NCI-H446 (cell line): ENCODE data around the gene TEX29.

Experiments
- DNase-seq, 2 experiments: peaks; one replicate each; lab custom pipeline; 2025; lab: John Stamatoyannopoulos, UW

The TEX29 gene

DNA sequence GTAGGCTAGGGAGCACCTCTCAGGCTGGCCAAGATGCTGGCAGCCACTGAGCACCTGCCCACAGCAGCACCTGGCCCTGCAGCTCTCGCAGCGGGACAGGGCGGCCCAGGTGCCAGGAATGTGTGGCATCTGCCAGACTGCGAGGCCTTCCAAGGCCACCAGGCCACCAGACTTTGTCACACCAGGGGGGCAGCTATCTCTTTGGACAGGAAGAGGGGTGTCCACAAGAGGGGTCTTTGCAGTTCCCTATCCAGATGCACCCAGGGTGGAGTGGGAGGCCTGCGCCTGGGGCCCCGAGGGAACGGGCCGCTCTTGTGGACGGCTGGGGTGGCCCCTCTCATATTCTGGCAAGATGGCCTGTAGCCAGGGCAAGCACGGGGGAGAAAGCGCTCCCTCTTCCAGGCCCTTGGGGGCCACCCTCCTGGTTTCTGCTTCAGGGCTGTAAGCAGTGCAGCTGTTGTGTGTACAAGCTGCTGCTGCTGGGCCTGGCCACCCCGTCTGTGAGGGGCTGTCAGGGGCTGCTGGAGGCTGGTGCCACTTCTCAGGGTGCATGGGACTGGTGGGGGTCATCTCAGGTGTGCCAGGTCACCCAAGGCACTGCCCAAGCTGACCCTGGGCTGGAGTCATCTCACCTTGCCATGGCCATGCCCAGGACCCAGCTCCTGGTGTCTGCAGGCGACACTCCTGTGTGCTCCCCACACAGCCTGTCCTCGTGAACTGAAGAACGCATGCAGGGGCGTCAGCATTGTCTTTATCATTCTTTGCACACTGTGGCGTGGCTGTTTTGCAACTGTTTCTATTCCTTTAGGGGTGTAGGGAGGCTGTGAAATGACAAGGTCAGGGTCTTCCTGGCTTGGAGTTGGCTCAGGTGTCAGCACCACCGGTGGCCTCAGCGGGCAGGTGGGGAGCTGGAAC, 1.8 kb downstream of the TEX29 start:
- no peak for DNase-seq

DNA sequence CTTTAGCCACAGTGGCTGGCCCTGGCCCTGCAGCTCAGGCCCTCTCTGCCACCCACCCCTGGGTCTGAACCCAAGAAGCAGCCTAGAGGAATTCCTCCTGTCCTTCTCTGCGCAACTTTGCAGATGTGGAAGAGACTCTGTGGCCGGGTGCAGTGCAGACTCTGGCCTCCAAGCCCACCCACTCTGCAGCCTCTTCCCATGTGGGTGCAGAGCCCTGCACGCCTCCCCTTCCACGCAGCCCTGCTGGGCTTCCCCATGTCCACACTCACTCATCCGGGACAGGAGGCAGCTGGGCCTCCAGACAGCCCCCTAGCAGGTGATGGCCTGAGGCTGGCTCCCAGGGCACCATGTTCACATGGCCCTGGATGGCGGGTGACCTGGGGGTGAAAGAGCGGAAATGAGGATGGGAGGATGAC, 2.5 kb downstream of the TEX29 start:
- DNase-seq = no peak

DNA sequence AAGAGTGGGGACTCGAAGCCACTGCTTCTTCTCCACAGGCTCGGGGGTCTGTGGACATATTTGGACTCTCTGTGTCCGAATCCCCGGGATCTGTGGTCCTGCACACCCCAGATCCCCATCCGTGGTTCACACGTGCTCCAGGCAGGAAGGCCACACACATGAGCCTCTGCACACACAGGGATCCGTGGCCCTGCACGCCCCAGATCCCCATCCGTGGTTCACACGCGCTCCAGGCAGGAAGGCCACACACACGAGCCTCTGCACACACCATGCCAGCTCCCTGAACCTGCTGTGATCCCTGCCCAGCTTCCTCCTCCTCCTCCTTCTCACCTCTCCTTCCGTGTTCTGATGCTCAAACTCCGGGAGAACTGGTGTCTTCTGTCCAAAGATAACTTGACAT, 3.1 kb downstream of the TEX29 start:
- DNase-seq = no peak

DNA sequence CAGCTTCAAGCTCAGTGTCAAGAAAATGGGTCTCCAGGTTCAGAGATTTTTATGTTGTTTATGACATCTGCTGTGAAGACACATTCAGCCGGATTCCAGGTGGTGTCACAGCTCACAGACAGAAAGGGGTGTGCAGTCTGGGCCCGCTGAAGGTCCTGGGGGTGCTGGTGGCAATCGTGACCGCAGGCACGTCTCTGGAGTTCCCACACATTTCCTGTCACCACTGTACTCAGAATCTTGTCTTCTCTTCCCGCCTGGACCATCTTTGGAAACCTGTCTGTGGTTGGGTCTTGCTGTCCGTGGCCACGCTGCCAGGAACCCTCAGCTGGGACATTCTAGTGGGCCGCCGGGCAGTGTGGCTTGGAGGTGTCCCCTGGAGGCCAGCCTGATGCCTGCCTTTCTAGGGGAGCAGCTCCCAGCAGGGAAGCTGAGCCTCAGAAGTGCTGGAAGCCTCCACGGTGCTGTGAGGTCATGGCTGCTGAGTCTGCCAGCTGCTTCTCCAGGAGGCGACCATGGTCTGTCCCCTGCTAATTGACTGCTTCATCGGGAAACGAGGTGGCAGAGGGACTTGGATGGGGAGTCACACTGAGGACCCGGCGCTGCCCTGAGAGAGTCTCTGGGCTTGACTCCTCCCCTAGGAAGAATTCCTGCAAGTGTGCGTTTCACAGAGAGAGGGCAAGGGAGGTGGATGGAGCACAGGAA, 3.7 kb downstream of the TEX29 start:
- DNase-seq = no peak

DNA sequence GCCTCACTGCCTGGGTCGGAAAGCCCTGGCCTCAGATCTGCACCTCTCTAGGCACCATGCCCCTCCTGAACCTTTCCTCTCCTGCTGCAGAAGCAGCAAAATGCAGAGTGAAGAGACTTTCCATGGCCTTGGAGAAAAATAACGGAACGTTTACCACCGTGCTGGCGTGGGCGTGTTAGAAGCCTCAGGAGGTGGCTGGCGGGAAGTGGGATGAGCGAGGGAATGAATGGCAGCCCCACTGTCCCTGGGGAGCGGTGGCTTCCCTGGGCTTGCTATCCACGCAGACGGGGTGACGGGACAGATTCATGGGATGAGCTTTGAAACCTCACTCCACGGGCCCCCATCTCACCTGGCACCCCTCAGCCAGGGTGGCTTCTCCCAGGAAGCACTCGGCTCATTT, 4.3 kb downstream of the TEX29 start:
- no peak for DNase-seq

DNA sequence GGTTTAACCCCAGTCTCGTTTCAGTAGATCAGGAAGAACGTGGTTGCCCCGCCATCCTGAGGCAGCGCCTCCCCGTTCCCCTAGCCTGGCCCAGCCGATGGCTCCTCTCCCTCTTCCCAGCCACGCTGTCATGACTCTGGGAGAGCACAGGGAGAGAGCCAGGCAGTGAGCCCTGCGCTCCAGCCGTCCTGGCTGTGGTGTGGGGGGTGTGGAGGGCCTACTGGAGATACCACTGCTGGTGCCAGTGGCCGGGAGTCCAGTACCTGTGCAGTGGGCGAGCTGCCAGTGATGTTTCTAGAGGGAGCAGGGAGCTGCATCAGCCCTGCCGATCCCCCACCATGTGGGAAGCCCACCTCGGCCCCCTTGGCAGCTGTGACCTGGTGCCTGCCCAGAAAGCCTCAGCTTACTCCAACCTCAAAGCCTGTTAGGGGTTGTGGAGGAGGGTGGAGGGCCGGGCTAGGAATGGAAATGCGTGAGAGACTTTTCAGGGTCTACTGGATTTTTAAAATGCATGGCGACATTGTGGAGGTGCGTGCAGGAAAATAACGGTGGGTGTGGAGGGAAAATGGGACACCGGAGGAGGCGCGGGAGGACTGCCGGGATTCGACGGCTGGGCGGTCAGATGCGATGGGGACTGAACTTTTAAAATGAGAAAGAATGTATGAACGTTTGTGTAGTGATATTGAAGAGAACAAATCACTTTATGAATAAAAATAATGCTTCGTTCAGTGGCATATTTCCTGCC, 4.9 kb downstream of the TEX29 start:
- DNase-seq = no peak

DNA sequence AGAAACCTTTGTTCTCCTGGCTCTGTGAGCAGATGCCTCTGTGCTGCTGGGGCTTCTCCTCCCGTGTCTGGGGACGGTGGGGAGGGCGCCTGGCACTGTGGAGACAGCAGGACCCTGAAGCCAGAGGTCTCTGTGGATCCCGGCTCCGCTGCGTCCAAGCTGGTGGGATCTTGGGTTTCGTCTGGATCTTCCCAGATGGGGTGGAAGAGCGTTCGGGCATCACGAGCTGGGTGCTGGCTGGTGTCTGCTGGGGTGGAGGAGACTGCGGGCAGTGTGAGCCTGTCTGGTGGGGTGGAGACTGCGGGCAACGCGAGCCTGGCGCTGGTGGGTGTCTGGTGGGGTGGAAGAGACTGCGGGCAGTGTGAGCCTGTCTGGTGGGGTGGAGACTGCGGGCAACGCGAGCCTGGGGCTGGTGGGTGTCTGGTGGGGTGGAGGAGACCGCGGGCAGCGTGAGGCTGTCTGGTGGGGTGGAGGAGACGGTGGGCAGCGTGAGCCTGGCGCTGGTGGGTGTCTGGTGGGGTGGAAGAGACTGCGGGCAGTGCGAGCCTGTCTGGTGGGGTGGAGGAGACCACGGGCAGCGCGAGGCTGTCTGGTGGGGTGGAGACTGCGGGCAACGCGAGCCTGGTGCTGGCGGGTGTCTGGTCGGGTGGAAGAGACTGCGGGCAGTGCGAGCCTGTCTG, 5.6 kb downstream of the TEX29 start:
- DNase-seq = no peak

DNA sequence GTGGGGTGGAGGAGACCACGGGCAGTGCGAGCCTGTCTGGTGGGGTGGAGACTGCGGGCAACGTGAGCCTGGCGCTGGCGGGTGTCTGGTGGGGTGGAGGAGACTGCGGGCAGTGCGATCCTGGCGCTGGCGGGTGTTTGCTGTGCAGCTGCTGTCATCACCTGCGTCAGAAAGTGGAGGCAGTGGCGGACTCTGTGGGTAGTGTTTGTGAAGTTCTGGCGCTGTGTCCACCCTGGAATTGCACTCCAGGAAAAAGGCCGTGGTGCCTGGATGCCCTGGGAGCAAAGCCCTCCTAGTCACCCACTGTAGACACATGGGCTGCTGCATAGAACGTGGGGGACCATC, 6.2 kb downstream of the TEX29 start:
- DNase-seq = no peak

DNA sequence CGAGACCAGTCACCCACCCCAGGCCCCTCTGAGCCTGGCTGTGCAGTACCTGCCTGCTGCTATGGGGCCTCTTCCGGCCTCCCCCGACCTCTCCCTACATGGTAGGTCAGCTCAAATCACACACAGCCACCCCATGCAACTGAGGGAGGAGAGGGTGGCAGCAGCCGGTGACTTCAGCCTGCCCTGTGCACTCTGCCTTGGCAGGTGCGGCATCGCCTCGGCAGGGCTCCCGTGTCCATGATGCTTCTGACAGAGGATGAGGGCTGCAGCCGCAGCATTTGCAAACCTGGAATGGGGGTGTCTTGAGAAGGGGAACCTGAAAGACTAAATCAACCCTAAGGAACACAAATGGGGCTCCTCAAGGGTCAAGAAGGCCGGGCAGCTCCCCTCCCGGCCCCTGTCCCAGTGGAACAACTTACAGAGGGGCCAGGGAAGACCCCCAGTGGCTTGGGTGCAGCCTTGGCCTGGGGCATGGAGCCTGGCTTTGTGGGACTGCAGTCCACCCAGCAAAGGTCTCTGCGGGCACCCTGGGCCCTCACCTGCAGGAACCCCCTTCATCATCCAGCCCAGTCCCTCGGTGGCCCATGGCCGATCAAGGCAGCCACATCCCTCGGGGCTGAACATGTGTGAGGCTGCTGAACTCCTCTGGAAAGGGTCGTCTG, 6.7 kb downstream of the TEX29 start:
- DNase-seq = no peak

DNA sequence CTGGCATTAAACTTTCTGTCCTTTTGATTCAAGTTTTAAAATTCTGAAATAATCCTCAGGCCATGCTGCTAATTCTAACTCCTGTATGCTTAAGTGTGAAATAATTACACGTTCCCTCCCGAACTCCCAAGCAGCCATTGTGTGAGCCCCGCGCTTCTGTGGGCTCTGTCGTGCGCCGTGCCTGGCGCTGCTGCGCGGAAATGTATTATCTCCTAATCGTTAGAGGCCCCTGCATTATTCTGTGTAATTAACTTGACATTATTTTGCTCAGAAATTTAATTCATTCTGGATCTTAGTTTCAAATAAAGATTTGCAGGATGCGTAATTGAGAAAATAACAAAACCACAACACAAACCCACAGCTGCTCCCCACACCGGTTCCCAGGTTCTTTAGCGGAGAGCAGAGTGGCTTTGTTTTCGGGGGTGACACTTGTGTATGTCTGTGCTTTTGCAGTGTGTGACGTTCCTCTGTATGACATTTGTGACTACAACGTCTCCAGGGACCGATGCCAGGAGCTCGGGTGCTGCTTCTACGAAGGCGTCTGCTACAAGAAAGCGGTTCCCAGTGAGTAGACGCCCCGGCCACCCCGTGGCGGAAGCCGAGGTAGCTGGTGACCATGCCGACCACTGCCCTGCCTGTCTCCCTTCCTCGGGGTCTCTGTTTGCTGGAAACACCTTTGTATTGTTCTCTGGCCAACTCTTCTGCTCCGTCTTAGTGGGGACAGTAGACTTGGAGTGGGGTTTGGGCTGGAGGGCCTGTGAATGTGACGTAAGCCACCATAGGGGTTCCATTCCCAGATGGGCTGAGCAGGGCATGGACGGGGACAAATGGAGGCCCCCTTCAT, 7.5 kb downstream of the TEX29 start:
- no peak for DNase-seq

DNA sequence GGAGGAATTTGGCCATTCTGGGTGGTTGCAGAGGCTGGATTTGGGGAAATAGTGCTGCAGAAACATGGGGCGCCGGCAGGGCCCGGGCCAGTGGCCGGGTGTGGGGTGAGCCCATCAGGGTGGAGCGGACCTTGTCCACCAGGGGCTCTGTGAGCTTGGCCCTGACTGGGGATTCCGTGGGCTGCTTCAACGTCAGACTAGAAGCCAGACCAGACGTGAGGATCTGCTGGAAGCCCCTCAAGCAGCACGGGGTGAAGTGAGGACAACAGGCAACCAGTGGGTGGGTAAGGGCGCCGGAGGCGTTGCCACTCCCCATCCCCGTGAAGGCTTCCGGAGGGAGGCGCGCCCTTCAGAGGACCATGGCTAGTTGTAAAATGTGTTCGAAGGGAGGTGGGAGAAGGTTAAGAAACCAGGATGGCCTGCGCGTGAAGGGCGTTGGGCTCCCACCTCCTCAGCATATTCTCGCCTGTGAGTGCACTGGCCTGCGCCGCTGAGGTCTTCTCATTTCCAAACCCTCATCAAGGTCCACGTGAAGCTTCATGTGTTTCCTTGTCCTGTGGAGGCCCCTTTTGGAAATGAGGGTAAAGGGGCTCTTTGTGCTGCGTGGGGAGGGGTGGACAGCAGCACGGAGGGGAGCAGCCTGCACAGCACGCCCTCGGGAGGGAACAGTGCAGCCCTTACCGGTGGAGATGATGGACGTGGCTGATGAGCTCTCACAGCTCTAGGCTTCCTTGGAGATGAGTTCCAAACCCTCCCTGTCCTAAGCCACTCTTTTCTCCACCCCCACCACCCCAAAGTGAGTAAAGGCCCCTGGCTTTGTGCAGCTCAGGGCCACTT, 8.3 kb downstream of the TEX29 start:
- DNase-seq = no peak

DNA sequence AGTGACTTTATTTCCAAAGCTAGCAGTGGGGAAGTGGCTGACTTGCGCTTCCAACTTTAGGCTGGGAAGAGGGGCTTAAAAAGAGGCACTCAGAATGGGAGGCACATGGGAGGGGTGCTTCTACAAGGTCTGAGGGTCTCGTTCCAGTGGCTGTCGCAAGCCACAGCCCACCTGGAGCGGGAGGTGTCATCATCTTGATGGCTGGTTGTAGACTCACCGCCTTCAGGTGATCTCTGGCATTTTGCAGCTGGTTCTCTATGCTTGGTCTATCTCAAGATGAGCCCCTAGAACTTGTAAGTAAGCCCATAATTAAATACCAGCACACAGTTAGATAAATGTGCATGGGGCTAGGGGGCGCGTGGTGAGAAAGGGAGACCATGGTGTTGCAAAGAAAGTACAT, 9.2 kb downstream of the TEX29 start:
- DNase-seq = no peak

DNA sequence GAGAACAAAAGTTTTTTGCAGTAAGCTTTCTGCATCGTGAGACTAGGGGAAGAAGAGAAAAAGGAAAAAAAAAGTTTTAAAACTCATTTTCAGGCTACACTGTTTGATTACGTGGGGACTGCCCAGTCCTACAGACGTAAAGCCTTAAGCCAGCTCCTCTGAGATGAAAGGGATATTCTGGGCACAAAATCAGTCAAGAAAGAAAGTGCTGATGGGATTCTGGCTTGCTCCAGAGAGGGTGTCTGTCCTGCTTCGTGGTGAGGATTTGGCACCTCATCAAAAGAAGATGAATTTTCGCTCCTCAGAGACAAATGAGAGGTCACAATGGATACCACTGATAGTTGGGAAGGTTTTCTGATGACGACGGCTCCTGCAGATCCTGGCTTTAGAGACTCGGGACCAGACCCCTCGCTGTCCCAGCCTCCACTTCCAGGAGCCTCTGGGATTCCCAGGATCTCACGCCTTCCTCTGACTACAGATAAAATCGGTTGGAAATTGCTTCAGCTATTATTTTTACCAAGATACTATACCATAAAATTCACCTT, 9.7 kb downstream of the TEX29 start:
- DNase-seq = no peak

DNA sequence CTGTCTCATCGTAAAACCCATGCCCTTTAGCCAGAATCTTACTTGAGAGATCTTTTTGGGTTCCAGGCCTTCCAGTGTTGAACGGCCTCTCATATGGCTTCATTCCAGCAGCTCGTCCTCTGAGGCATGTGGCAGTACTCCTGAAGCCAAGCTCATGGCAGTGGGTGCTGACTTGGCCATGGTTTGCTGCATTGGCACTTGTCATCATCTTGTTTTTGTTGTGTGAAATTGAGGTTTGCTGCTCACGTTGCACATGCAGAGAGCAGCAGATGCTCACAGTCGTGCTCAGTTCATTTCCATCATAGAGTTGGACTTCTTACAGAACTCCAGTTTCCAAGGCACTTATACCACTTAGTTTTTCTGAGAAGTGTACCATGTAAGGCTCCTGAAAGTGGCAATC, 14.9 kb downstream of the TEX29 start:
- no peak for DNase-seq

DNA sequence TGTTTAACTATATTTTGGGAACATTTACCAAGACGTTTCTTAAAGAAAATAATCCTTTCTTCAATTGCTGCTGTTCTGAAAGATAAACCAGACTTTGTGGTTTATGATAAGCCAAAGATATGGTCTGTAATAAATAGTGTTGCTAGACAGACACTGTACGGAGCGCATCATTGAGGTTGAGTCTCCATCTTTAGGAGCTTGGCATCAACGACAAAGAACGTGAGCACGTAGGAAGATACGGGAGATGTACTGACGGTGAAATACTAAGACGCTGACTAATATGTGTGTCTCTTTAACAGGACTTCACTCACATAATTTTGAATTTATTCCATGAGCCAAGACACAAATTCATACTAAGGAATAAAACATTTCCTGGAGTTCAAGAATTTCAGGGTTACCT, 16.2 kb downstream of the TEX29 start:
- DNase-seq = no peak

DNA sequence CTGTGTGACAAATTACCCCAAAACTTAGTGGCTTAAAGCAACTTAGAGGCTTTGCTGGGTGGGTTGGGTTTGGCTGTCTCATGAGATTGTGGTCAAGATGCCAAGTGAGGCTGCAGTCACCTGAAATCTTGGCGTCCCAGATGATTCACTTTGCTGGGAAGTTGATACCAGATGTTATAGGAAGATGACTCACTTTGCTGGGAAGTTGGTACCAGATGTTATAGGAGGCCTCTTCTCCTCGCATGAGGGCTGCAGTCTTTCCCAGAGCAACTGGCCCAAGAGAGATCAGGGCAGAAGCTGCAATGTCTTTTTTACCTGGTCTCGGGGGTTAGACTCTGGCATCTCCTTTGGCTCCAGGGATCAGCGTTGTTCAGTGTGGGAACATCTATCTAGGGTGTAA, 16.8 kb downstream of the TEX29 start:
- DNase-seq = no peak

DNA sequence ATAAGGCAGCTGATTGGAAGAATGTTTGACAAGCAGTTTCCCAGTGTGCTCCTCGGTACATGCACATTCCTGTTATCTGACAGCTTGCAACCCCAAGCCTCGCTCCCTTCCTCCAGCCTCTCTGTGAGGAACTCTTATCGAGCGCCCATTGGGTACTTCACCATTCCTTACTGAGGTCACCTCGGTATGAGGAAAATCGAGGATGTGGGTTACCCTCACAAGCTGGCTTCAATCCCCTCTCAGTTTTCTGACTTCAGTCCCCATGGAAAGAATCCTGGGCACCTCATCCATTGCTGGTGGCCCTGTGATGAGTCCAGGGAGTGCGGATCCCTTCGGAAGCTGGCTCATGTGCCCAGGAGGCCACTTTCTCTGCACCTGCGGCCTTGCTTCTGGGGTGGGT, 17.3 kb downstream of the TEX29 start:
- no peak for DNase-seq

DNA sequence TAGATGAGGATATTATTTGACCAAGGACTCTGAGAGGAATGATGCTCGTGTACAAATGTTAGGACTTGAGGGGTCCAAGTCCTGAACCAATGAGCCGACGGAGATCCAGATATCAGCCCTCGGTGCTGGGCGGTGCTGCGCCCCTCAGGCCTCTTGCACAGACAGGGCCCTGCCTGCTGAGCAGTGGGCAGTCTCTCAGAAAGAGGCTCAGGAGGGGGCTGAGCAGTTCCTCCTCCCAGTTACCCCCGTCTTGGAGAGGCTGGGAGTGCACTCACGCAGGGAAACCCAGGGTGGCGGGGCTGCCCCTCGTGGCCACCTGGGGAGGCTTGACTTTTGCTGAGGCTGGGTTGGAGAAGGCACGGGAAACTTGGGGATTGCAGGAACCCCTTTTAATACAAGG, 18.4 kb downstream of the TEX29 start:
- DNase-seq = no peak

DNA sequence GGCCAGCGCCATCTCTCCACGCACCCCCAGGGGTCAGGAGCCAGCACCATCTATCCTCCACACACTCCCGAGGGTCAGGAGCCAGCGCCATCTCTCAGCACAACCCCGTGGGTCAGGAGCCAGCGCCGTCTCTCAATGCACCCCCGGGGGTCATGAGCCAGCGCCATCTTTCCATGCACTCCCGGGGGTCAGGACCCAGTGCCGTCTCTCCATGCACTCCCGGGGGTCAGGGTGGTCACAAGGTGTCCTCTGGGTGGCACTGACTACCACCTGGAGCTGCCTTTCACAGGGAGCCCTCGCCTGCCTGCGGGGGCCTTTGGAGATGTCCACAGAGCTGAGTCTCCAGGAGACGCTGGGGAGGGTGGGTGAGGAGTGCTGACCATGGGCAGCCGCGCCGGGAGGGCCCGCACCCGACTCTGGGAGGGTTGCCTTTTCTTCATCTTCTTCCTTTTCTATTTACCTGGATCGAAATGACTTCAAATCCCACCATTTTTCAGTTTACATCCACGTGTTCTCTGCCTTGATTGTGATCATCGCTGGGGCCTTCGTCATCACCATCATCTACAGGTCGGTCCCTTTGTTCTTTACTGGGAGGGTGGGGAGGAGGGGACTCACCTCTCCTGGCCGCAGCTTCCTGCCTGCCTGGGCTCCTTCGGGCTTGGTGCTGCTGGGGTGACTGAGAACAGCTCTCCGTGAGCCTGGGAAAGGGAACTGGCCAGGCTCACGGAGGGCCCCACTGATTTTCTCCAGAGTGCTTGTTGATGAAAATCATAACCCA, 19.1 kb downstream of the TEX29 start:
- DNase-seq = no peak
